ENCODE results near the gene NAA38. TPM values are rescaled to one million over a fixed set of nuclear protein-coding genes. Genes with fewer than 3 reads are reported as not detected.
A peak's percentile ranks its signal among the peaks of the same experiment; 100 is the strongest.

NAA38 gene
- total and polyA plus RNA-seq, 2 donors (not counting 1 experiment from before 2014, with no cell fraction given), result 20.0 to 80.5 TPM

- Histone ChIP-seq H3K4me2 (replicated peaks; ENCODE audit: low read depth, low read length, poor library complexity, severe bottlenecking) (peak overlapping the region; percentile 100), H3K4me3 (ENCODE audit: control extremely low read depth in 1 of 5, extremely low read depth in 1 of 5, insufficient read depth in 1 of 5, low read depth in 2 of 5, low read length in 4 of 5) (peak overlapping the region; percentile 72 to 95 (median 93)), H3K4me1 (ENCODE audit: control insufficient read depth in 2 of 2, insufficient read depth in 2 of 2, low read length in 2 of 2) (peaks cover 27 to 57% of the 10 kb centered on the region in 2 donors), H3K27me3 (replicated peaks in 1 of 4; ENCODE audit: control extremely low read depth in 1 of 4, control insufficient read depth in 3 of 4, insufficient read depth in 4 of 4, low read length in 3 of 4) (no peaks in the 10 kb centered on the region), H3K27ac (ENCODE audit: low read length in 2 of 2) (peak overlapping the region; percentile 100), H4K20me1 (ENCODE audit: control insufficient read depth, insufficient read depth, low read length, poor library complexity, severe bottlenecking) (peaks cover 59% of the 10 kb centered on the region), H3K79me2 (ENCODE audit: control insufficient read depth, insufficient read depth, low read length) (peaks cover 31% of the 10 kb centered on the region), H3K9me3 (ENCODE audit: control extremely low read depth in 1 of 3, control insufficient read depth in 2 of 3, insufficient read depth in 1 of 3, low read length in 2 of 3) (no peaks in the 10 kb centered on the region), H2AFZ (ENCODE audit: insufficient read depth, low read depth, low read length, poor library complexity, severe bottlenecking) (peak overlapping the region; percentile 11), H3K9ac (ENCODE audit: low read length) (peak overlapping the region; percentile 100), H3K36me3 (replicated peaks in 1 of 2; ENCODE audit: control extremely low read depth in 1 of 2, control insufficient read depth in 1 of 2, extremely low read depth in 1 of 2, insufficient read depth in 2 of 2, low read length in 1 of 2) (peaks cover 0 to 20% of the 10 kb centered on the region in 2 experiments)
- POLR2A ChIA-PET, result interaction anchor here (0.6 to 2.7 kb wide), 5 partner anchors 9 to 283 kb away, joined by 3 to 14 read pairs (median 6); partner anchors contain the start of genes CYB5D1, KDM6B, NAA38 and TP53
- intact Hi-C loops (cut with micrococcal nuclease), result loop anchor here (1.0 to 10.0 kb wide), 6 partner anchors 8 to 403 kb away; partner anchors contain the start of genes FXR2, NAA38, TP53 and WRAP53
- no peaks in the 10 kb centered on the region for H3K9me3 Mint-ChIP-seq (ENCODE audit: insufficient read depth)
- peak overlapping the region; percentile 100 for H3K4me3 Mint-ChIP-seq
- H3K4me1 Mint-ChIP-seq, result peaks cover 48% of the 10 kb centered on the region
- DNase-seq (peak; percentile 97), ATAC-seq (ENCODE audit: low read depth) (peak; percentile 42)
- H3K27me3 Mint-ChIP-seq, result no peaks in the 10 kb centered on the region
- CTCF ChIA-PET, result interaction anchor here (0.6 to 5.7 kb wide), 7 partner anchors 7 to 146 kb away, joined by 3 to 53 read pairs (median 5); partner anchors contain the start of genes CYB5D1, KDM6B, NAA38 and RNF227
- TF ChIP-seq EZH2 (IDR thresholded peaks at IDR 0.05; ENCODE audit: borderline replicate concordance, insufficient read depth, low read depth, low read length, poor library complexity, severe bottlenecking) (no peak), CTCF (IDR thresholded peaks at IDR 0.05) (no peak)
- WGBS (ENCODE audit: insufficient coverage), result under 1% methylated on average over 42 of the region's 61 CpGs
- H3K27ac Mint-ChIP-seq, result peak overlapping the region; percentile 100
These were observed 13.6 kb downstream of the NAA38 start for GRCh38 chr17:7843536-7844291.

GRCh38 chr17:7843257-7843535 is 14.2 kb downstream of the NAA38 start:
- ChIA-PET POLR2A (interaction anchor here (0.7 to 2.7 kb wide), 3 partner anchors 10 to 156 kb away, joined by 5 to 14 read pairs (median 6); partner anchors contain the start of genes CYB5D1, NAA38 and TP53), CTCF (interaction anchor here (1.1 to 5.7 kb wide), 6 partner anchors 8 to 73 kb away, joined by 3 to 53 read pairs (median 6); partner anchors contain the start of genes CYB5D1, KDM6B, NAA38 and RNF227)
- Histone ChIP-seq H3K79me2 (ENCODE audit: control insufficient read depth, insufficient read depth, low read length) (peaks cover 31% of the 10 kb centered on the region), H3K27ac (ENCODE audit: low read length in 2 of 2) (peak overlapping the region; percentile 100), H4K20me1 (ENCODE audit: control insufficient read depth, insufficient read depth, low read length, poor library complexity, severe bottlenecking) (peaks cover 57% of the 10 kb centered on the region), H3K4me2 (replicated peaks; ENCODE audit: low read depth, low read length, poor library complexity, severe bottlenecking) (peak overlapping the region; percentile 100), H3K4me3 (ENCODE audit: control extremely low read depth in 1 of 5, extremely low read depth in 1 of 5, insufficient read depth in 1 of 5, low read depth in 2 of 5, low read length in 4 of 5) (peak overlapping the region; percentile 72 to 95 (median 84)), H3K9ac (ENCODE audit: low read length) (peak overlapping the region; percentile 100), H3K36me3 (replicated peaks in 1 of 2; ENCODE audit: control extremely low read depth in 1 of 2, control insufficient read depth in 1 of 2, extremely low read depth in 1 of 2, insufficient read depth in 2 of 2, low read length in 1 of 2) (peaks cover 0 to 20% of the 10 kb centered on the region in 2 experiments), H3K9me3 (ENCODE audit: control extremely low read depth in 1 of 3, control insufficient read depth in 2 of 3, insufficient read depth in 1 of 3, low read length in 2 of 3) (no peaks in the 10 kb centered on the region), H3K27me3 (replicated peaks in 1 of 4; ENCODE audit: control extremely low read depth in 1 of 4, control insufficient read depth in 3 of 4, insufficient read depth in 4 of 4, low read length in 3 of 4) (no peaks in the 10 kb centered on the region), H3K4me1 (ENCODE audit: control insufficient read depth in 2 of 2, insufficient read depth in 2 of 2, low read length in 2 of 2) (peaks cover 30 to 62% of the 10 kb centered on the region in 2 donors), H2AFZ (ENCODE audit: insufficient read depth, low read depth, low read length, poor library complexity, severe bottlenecking) (no peak overlapping the region)
- ATAC-seq (ENCODE audit: low read depth) (no peak), DNase-seq (no peak)
- Mint-ChIP-seq H3K4me1 (peaks cover 52% of the 10 kb centered on the region), H3K4me3 (peak overlapping the region; percentile 100), H3K27ac (peak overlapping the region; percentile 100), H3K27me3 (no peaks in the 10 kb centered on the region), H3K9me3 (ENCODE audit: insufficient read depth) (no peaks in the 10 kb centered on the region)
- intact Hi-C loops (cut with micrococcal nuclease), result loop anchor here (2.0 to 10.0 kb wide), 4 partner anchors 156 to 404 kb away; partner anchors contain the start of genes FXR2, TP53 and WRAP53
- WGBS (ENCODE audit: insufficient coverage), result under 1% methylated on average over 13 of the region's 17 CpGs
- TF ChIP-seq EZH2 (IDR thresholded peaks at IDR 0.05; ENCODE audit: borderline replicate concordance, insufficient read depth, low read depth, low read length, poor library complexity, severe bottlenecking) (no peak), CTCF (IDR thresholded peaks at IDR 0.05) (no peak)

Measured in B cell (primary cell).